Mesenteric fat pad (tissue), 1 donor: ENCODE results near the gene ETAA1. TPM values are rescaled to one million over a fixed set of nuclear protein-coding genes. Genes with fewer than 3 reads are reported as not detected.

ENCODE experiments used
- DNase-seq: peaks from one replicate; pipeline ENCODE4 v3.0.0-alpha.2; 2020; ENCODE audit warnings: low spot score
- long read RNA-seq: library from polyadenylated mRNA; unstranded; transcript quantifications from one replicate; pipeline ENCODE4 v2.0.0, GENCODE V29; 2020
- total RNA-seq: library from RNA; stranded (reverse); fragmentation: NEBNext Ultra II Directional; extraction: Animal tissue kit (Norgen Biotek cat#: 25700); gene quantifications from one replicate; pipeline ENCODE4 v1.2.1, GENCODE V29; 2021
- donor health status: DM: yes; HTN: yes; CAD: no.

ETAA1 gene
- total RNA-seq, result 6.1 TPM
- long read RNA-seq, partial matches to known transcripts, result 1 of 5 reads
- long read RNA-seq, other reads (novel, unspliced or antisense), result 3 of 5 reads

- DNase-seq, result peak; percentile 98
Measured at GRCh38 chr2:67397143-67397986, at the start of gene ETAA1. Gene ETAA1 (plus strand): TSS chr2:67397333. CDS start chr2:67397449, 116 bp downstream.

GRCh38 chr2:67366832-67367412, 30.2 kb upstream of the ETAA1 start:
- DNase-seq, result no peak

- no peak for DNase-seq
Measured at GRCh38 chr2:67374481-67374880, 22.7 kb upstream of the ETAA1 start.

GRCh38 chr2:67374949-67375348, 22.2 kb upstream of the ETAA1 start:
- DNase-seq, result no peak

GRCh38 chr2:67378555-67378954, 18.6 kb upstream of the ETAA1 start:
- no peak for DNase-seq

GRCh38 chr2:67379048-67379447, 18.1 kb upstream of the ETAA1 start:
- no peak for DNase-seq

- DNase-seq, result no peak
Measured at GRCh38 chr2:67384123-67384822, 12.9 kb upstream of the ETAA1 start.

- DNase-seq, result no peak
Measured at GRCh38 chr2:67388680-67389079, 8.5 kb upstream of the ETAA1 start.

GRCh38 chr2:67389286-67389685, 7.8 kb upstream of the ETAA1 start:
- DNase-seq, result no peak

GRCh38 chr2:67389788-67390187, 7.3 kb upstream of the ETAA1 start:
- DNase-seq, result no peak

GRCh38 chr2:67393237-67393636, 3.9 kb upstream of the ETAA1 start:
- no peak for DNase-seq

- no peak for DNase-seq
Measured at GRCh38 chr2:67394734-67395133, 2.4 kb upstream of the ETAA1 start.

- no peak for DNase-seq
Measured at GRCh38 chr2:67399144-67399543, 2.0 kb downstream of the ETAA1 start.

GRCh38 chr2:67399831-67400489, 2.8 kb downstream of the ETAA1 start:
- no peak for DNase-seq

- DNase-seq, result no peak
Measured at GRCh38 chr2:67400560-67401485, 3.7 kb downstream of the ETAA1 start.

GRCh38 chr2:67408346-67408745, 11.2 kb downstream of the ETAA1 start:
- DNase-seq, result no peak

GRCh38 chr2:67412424-67412823, 15.3 kb downstream of the ETAA1 start:
- no peak for DNase-seq

GRCh38 chr2:67414867-67415266, 17.7 kb downstream of the ETAA1 start:
- no peak for DNase-seq

GRCh38 chr2:67416136-67416535, 19.0 kb downstream of the ETAA1 start:
- DNase-seq, result no peak

GRCh38 chr2:67423489-67423888, 26.4 kb downstream of the ETAA1 start:
- DNase-seq, result no peak
